ENCODE results near the gene KRTAP4-6.
"Not testable (repeated sequence)": the region's sequence is repeated elsewhere in the genome, so short reads cannot be mapped to it uniquely, and the experiment has no call there.

KRTAP4-6 gene

DNA sequence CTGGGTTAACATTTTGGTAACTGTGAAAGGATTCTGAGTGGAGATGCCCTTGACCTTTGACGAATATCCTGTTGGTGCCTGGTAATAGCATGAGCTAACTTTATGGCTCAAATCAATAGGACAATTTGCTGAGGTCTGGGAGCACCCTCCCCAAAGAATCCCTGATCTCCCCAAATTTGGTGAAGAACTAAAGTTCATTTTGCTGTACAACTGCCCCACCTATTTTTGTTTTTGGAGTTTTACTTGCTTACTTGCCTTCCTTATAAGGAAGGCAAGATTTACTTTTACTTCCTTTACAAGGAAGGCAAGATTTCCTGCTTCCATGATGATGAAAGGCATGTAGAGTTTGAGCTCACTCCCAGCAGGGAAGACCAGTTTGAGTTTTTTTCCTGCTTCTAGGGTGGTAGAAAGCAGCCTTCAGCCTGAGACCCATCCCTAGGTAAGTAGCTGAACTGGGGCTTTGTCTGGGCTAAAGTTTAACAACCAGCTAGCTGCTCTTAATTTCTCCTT is 32.3 kb downstream of the KRTAP4-6 start:
- no peak for DNase-seq (ENCODE audit: low read depth in 2 of 2)

DNA sequence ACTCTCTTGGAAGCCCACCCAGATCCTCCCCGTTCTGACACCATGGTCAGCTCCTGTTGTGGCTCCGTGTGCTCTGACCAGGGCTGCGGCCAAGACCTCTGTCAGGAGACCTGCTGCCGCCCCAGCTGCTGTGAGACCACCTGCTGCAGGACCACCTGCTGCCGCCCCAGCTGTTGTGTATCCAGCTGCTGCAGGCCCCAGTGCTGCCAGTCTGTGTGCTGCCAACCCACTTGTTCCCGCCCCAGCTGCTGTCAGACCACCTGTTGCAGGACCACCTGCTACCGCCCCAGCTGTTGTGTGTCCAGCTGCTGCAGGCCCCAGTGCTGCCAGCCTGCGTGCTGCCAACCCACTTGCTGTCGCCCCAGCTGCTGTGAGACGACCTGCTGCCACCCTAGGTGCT is 35.0 kb downstream of the KRTAP4-6 start, which contains the start of gene KRTAP4-9:
Gene KRTAP4-9, plus strand, starts transcription at position 43 of the 400 bp plus-strand sequence. Its CDS starts 0 bp downstream, at position 43.
- not testable (repeated sequence) for DNase-seq (ENCODE audit: low read depth in 2 of 2)

DNA sequence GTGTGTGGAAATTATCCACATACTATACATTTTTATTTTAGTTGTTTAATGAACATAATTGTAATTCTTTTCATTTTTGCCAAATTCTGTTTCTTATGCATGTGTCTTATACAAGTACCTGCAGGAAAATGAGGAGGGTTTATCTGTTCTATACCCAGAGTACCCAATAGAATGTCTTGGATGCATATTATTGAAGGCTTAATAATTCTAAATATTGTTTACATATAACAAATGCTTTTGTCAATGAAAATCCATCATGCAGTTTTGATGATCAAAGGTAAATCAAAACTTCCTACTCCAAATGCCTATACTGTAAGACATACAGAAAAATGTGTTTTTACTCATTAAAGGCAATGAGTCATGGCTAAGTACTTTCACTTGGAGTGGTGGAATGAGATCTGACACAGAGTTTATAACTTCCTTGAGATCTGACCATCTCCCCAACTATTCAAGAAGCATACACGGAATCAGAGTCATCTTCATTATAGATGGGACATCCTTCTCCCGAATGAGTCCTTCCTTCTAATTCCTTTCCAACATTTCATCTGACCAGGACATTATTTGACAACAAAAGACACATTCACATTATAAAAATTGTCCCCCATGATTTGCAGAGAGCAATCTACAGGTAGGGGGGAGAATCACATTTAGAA is 35.8 kb downstream of the KRTAP4-6 start:
- not testable (repeated sequence) for DNase-seq (ENCODE audit: low read depth in 2 of 2)

DNA sequence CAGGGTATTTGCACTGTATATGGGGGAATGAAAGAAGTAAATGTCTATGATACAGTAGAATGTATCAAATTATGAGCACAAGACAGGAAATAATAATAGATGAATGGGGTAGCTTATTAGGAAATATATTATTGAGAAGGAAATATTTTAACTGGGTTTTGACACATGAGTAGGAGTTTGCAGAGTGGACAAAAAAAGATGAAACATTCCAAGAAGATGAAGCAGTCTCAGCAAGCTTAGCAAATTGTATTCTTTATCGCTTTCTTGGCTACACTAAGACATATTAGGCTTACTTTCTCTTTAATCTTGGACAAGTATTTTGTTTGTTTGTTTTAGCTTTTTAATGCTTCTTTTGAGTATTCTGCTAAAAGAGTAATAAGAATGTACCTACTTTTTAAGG is 36.4 kb downstream of the KRTAP4-6 start:
- DNase-seq (ENCODE audit: low read depth in 2 of 2): no peak

DNA sequence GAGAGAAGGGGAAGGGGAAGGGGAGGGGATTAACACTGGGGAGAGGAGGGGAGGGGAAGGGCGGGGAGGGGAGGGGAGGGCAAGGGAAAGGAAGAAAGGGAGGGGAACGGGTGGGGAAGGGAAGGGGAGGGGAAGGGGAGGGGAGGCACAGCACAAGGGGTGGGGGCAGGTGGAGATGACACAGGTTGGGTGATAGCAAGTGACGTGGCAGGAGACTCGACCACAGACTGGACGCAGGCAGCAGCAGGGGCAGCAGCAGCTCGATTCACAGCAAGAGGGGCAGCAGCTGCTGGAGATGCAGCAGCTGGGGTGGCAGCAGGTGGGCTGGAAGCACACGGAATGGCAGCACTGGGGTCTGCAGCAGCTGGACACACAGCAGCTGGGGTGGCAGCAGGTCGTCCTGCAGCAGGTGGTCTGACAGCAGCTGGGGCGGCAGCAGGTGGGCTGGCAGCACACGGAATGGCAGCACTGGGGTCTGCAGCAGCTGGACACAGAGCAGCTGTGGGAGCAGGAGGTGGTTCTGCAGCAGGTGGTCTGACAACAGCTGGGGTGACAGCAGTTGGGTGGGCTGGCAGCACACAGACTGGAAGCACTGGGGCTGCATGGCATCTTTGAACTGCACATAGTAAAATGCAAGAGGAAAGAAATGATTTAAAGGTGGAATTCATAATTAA is 38.6 kb downstream of the KRTAP4-6 start, which contains the start of gene KRTAP4-16:
Gene KRTAP4-16, minus strand, starts transcription at position 624 of the 674 bp plus-strand sequence. Its CDS starts 0 bp downstream, at position 624.
- no peak for DNase-seq (ENCODE audit: low read depth in 2 of 2)

DNA sequence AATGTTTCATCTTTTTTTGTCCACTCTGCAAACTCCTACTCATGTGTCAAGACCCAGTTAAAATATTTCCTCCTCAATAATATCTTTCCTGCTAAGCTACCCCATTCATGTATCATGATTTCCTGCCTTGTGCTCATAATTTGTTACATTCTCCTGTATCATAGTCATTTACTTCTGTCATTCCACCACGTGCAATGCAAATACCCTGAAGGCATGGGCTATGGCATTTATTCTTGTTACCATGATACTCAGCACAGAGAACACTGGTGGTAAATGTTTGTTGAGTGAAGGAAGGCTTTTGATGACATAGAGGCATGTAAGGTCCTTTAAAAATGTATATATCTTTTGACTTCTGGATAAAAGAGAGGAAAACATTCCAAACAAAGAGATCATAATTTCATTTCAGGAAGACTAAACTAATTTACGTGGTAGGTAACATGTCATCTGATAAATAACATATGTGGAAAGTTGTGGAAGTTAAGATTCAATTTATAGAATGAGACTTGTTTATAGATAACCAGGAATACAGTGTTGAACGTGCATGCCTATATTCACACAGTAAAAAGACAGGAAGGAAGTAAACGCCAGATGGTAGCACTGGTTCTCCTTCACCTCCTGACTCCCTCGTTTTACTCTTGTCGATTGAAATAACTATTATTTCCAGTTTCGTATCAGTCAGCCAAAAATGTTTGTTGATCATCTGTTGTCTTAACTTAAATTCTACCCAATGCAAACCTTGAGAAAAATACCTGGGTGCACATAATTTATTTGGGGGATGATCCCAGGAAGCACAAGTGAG is 40.5 kb downstream of the KRTAP4-6 start:
- not testable (repeated sequence) for DNase-seq (ENCODE audit: low read depth in 2 of 2)

DNA sequence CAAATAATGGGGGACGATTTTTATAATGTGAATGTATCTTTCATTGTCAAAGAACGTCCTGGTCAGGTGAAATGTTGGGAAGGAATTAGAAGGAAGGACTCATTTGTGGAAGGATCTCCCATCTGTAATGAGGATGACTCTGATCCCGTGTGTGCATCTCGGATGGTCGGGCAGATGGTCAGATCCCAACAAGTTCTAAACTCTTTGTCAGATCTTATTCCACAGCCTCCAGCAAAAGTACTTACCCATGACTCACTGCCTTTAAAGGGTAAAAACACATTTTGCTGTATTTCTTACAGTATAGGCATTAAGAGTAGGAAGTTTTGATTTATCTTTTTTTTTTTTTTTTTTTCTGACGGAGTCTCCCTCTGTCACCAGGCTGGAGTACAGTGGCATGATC is 41.9 kb downstream of the KRTAP4-6 start:
- no peak for DNase-seq (ENCODE audit: low read depth in 2 of 2)

DNA sequence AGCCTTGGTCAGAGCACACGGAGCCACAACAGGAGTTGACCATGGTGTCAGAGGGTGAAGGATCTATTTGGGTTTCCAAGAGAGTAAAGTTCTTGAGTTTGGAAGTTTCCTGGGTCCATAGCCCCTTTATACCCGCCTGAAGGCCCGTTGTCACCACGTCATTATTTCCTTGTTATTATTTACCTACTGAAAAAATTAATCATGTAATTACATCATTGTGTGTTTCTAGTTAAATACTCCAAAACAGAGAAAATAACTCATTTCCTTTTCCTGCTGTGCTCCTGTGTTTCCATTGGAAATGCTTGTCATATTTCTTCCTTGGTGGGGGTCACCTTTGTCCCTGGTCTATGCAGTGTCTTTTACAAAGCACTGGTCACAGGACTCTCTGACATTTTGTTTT is 42.3 kb downstream of the KRTAP4-6 start, which contains the start of gene KRTAP4-8:
Gene KRTAP4-8, minus strand, starts transcription at position 101 of the 400 bp plus-strand sequence. Its CDS starts 58 bp downstream, at position 43.
- DNase-seq (ENCODE audit: low read depth in 2 of 2): no peak

DNA sequence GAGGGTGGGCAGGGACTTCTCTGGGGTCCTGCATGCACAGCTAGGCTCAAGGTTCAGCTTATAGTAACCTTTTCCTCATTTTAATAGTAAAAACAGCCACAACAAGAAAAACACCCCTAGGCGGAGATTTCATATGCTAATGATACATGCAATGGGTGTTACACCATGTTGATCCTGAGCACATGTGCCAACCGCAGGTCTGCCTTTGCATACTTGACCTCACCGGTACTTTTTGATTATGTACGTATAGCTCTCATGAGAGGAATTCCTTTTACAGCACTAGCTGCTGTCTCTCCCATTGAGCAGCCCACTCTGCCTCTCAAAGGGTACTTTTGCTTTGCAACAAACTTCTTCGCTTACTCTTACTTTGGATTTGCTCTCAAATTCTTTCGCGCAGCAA is 44.3 kb downstream of the KRTAP4-6 start:
- DNase-seq (ENCODE audit: low read depth in 2 of 2): no peak
